Measurements from ENCODE around the gene ZNF777. TPM values are rescaled to one million over a fixed set of nuclear protein-coding genes. Genes with fewer than 3 reads are reported as not detected.

The ZNF777 gene
- total and polyA plus RNA-seq, 9 of the 15 experiments (the other 6 are each of a cell fraction or from before 2014, with no cell fraction given), result 0.11 to 32.6 (median 9.0) TPM

GRCh38 chr7:149497467-149498261, 36.8 kb upstream of the ZNF777 start, which contains the start of gene ZNF746 (continued):
- peak; percentile 19; the same call in 1 of the 2 replicates for TF ChIP-seq AFF4 (CRISPR knock-in tag; IDR thresholded peaks at IDR 0.05)
- no peak for TF ChIP-seq NR2C2 (CRISPR knock-in tag; IDR thresholded peaks at IDR 0.05)
- TF ChIP-seq NR2C2 (tag; IDR thresholded peaks at IDR 0.05), result peak; percentile 98
- peak; percentile 36 for TF ChIP-seq GABPB1 (CRISPR knock-in tag; IDR thresholded peaks at IDR 0.05)
- no peak for TF ChIP-seq KAT2B (IDR thresholded peaks at IDR 0.05; ENCODE audit: low read depth, low read length)
- peak; percentile 72 for TF ChIP-seq SMC3 (conservative IDR thresholded peaks at IDR 0.05; ENCODE audit: insufficient read depth, low read depth, low read length)
- TF ChIP-seq XRCC5 (IDR thresholded peaks at IDR 0.05; ENCODE audit: low read depth, low read length), result 0 out of 2 replicates have a peak, but pooled peaks have one; percentile 57
- TF ChIP-seq MNT (conservative IDR thresholded peaks at IDR 0.05), result 0 out of 4 replicates have a peak, but pooled peaks of 1 of the 2 experiments have one; percentile 31
- no peak for TF ChIP-seq DACH1 (IDR thresholded peaks at IDR 0.05; ENCODE audit: partially characterized antibody)
- TF ChIP-seq ZNF830 (CRISPR knock-in tag; IDR thresholded peaks at IDR 0.05), result no peak
- TF ChIP-seq ELF1 (tag; IDR thresholded peaks at IDR 0.05), result peak; percentile 87
- TF ChIP-seq ZNF609 (CRISPR knock-in tag; IDR thresholded peaks at IDR 0.05; ENCODE audit: borderline replicate concordance), result no peak
- TF ChIP-seq ARID3B (CRISPR knock-in tag; IDR thresholded peaks at IDR 0.05; ENCODE audit: borderline replicate concordance), result no peak
- no peak for TF ChIP-seq PPARD (CRISPR knock-in tag; IDR thresholded peaks at IDR 0.05)
- no peak for TF ChIP-seq ZNF174 (CRISPR knock-in tag; IDR thresholded peaks at IDR 0.05)

Data from K562 (cell line).